H1 (cell line): Measurements from ENCODE around the gene ZNF611. TPM values are rescaled to one million over a fixed set of nuclear protein-coding genes. Genes with fewer than 3 reads are reported as not detected.
"Not testable (repeated sequence)": the region's sequence is repeated elsewhere in the genome, so short reads cannot be mapped to it uniquely, and the experiment has no call there.

Experiments
- CTCF ChIA-PET: fragments of 300-600 bp; sonication (Branson Sonifier 250); formaldehyde crosslinking; loops from one replicate; lab custom pipeline; 2021; ENCODE audit not compliant: partially characterized antibody; lab: Charles Lee
- POLR2A ChIA-PET: fragments of 300-600 bp; sonication (Branson Sonifier 250); formaldehyde crosslinking; loops from one replicate; lab custom pipeline; 2021; ENCODE audit warnings: inconsistent platforms; ENCODE audit not compliant: partially characterized antibody; lab: Charles Lee
- DNase-seq, 2 experiments: peaks; one replicate each; pipeline versions ENCODE4 v3.0.0 to v3.0.0-alpha.2; 2010 to 2022; ENCODE audit warnings: low spot score in 2 of 2, low read depth in 1 of 2, mixed read lengths in 1 of 2
- FAIRE-seq: peaks from 2 replicates; lab custom pipeline; 2011; peaks lifted over from hg19 to GRCh38; lab: Jason Lieb, UNC
- H2AFZ ChIP-seq: 2 replicates; pipeline ENCODE4 v1.8.1; 2012; ENCODE audit warnings: low read length, inconsistent platforms
- H2AK5ac ChIP-seq: 2 replicates; pipeline ENCODE4 v1.6.1; 2013; ENCODE audit warnings: low read depth, low read length
- H2BK120ac ChIP-seq: replicated peaks from 2 replicates; pipeline ENCODE3; 2013; ENCODE audit warnings: low read depth, low read length, inconsistent platforms
- H2BK12ac ChIP-seq: 2 replicates; pipeline ENCODE4 v1.6.1; 2013; ENCODE audit warnings: low read depth, low read length
- H2BK15ac ChIP-seq: 2 replicates; pipeline ENCODE4 v1.6.1; 2013; ENCODE audit warnings: low read length
- H2BK20ac ChIP-seq: 2 replicates; pipeline ENCODE4 v1.6.1; 2013; ENCODE audit warnings: low read length
- H2BK5ac ChIP-seq: 2 replicates; pipeline ENCODE4 v1.6.1; 2013; ENCODE audit warnings: low read depth, low read length
- H3K14ac ChIP-seq: 2 replicates; pipeline ENCODE4 v1.6.1; 2013; ENCODE audit warnings: inconsistent platforms; ENCODE audit not compliant: insufficient read length
- H3K18ac ChIP-seq: 2 replicates; pipeline ENCODE4 v1.6.1; 2013; ENCODE audit warnings: low read length; ENCODE audit errors: extremely low read depth
- H3K23ac ChIP-seq: 2 replicates; pipeline ENCODE4 v1.6.1; 2013; ENCODE audit warnings: inconsistent platforms; ENCODE audit not compliant: insufficient read length
- H3K23me2 ChIP-seq: 2 replicates; pipeline ENCODE4 v1.6.1; 2013; ENCODE audit warnings: low read depth, low read length
- H3K27ac ChIP-seq: 2 replicates; pipeline ENCODE4 v1.6.1; 2011; ENCODE audit warnings: low read depth, low read length, inconsistent platforms
- H3K27me3 ChIP-seq, 4 experiments: replicated peaks in 1 of 4; 1 replicate in 1 of 4; 2 replicates in 3 of 4; pipeline versions ENCODE4 v1.6.1 to v1.8.1; 2011 to 2013; ENCODE audit warnings: low read length in 3 of 4, mild to moderate bottlenecking in 3 of 4, inconsistent platforms in 2 of 4, mixed read lengths in 2 of 4, moderate library complexity in 1 of 4; ENCODE audit not compliant: control insufficient read depth in 3 of 4, insufficient read depth in 3 of 4; ENCODE audit errors: extremely low read depth in 1 of 4
- H3K36me3 ChIP-seq, 4 experiments: 2 replicates each; pipeline versions ENCODE4 v1.6.1 to v1.8.1; 2011 to 2013; ENCODE audit warnings: mild to moderate bottlenecking in 4 of 4, low read length in 3 of 4, moderate library complexity in 2 of 4, control low read depth in 1 of 4, inconsistent platforms in 1 of 4; ENCODE audit not compliant: insufficient read depth in 4 of 4, control insufficient read depth in 2 of 4
- H3K4ac ChIP-seq: replicated peaks from 2 replicates; pipeline ENCODE3; 2013; ENCODE audit warnings: low read length, low read depth, mixed read lengths, inconsistent platforms; ENCODE audit not compliant: insufficient read length
- H3K4me1 ChIP-seq, 4 experiments: replicated peaks in 1 of 4; 1 replicate in 1 of 4; 2 replicates in 3 of 4; pipeline versions ENCODE4 v1.6.1 to v1.8.1; 2011 to 2013; ENCODE audit warnings: low read length in 3 of 4, inconsistent platforms in 2 of 4, mixed read lengths in 1 of 4; ENCODE audit not compliant: insufficient read depth in 4 of 4, control insufficient read depth in 3 of 4
- H3K4me2 ChIP-seq, 2 experiments: 2 replicates each; pipeline versions ENCODE4 v1.6.1 to v1.8.1; 2011 to 2013; ENCODE audit warnings: low read depth in 2 of 2, low read length in 2 of 2, control low read depth in 1 of 2, inconsistent platforms in 1 of 2, mild to moderate bottlenecking in 1 of 2; ENCODE audit not compliant: insufficient read depth in 1 of 2
- H3K4me3 ChIP-seq, 4 experiments: fragments of 200-600, 300-600 bp in 1 of 4; sonication (generic), shearing (Covaris generic), sonication (Bioruptor Twin) in 1 of 4; 2 replicates each; pipeline versions ENCODE4 v1.5.1 to v1.8.1; 2011 to 2016; ENCODE audit warnings: low read length in 4 of 4, low read depth in 3 of 4, control low read depth in 2 of 4, inconsistent platforms in 2 of 4, mild to moderate bottlenecking in 2 of 4, mixed read lengths in 1 of 4, moderate library complexity in 1 of 4; ENCODE audit not compliant: insufficient read depth in 2 of 4; ENCODE audit errors: extremely low read depth in 1 of 4
- H3K56ac ChIP-seq: replicated peaks from 2 replicates; pipeline ENCODE3; 2013; ENCODE audit warnings: low read depth, mild to moderate bottlenecking, mixed read lengths, low read length, inconsistent platforms; ENCODE audit not compliant: insufficient read length
- H3K79me1 ChIP-seq: 2 replicates; pipeline ENCODE4 v1.6.1; 2013; ENCODE audit warnings: low read depth, low read length, control low read depth
- H3K79me2 ChIP-seq, 2 experiments: 2 replicates each; pipeline versions ENCODE4 v1.6.1 to v1.8.1; 2012 to 2013; ENCODE audit warnings: low read length in 2 of 2, mild to moderate bottlenecking in 2 of 2, inconsistent platforms in 1 of 2; ENCODE audit not compliant: insufficient read depth in 2 of 2, control insufficient read depth in 1 of 2
- H3K9ac ChIP-seq, 4 experiments: replicated peaks in 1 of 4; 1 replicate in 1 of 4; 2 replicates in 3 of 4; pipeline versions ENCODE4 v1.6.1 to v1.8.1; 2011 to 2013; ENCODE audit warnings: low read depth in 3 of 4, low read length in 3 of 4, control low read depth in 2 of 4, mild to moderate bottlenecking in 2 of 4, moderate library complexity in 2 of 4, inconsistent platforms in 1 of 4; ENCODE audit errors: extremely low read depth in 1 of 4
- H3K9me3 ChIP-seq, 2 experiments: 2 replicates each; pipeline versions ENCODE4 v1.6.1 to v1.8.1; 2012 to 2013; ENCODE audit warnings: mild to moderate bottlenecking in 2 of 2, moderate library complexity in 2 of 2, control low read depth in 1 of 2, inconsistent platforms in 1 of 2, low read depth in 1 of 2, low read length in 1 of 2, mixed read lengths in 1 of 2; ENCODE audit not compliant: insufficient read depth in 2 of 2
- H4K20me1 ChIP-seq, 2 experiments: replicated peaks in 1 of 2; 2 replicates each; pipeline versions ENCODE3 to v1.8.1; 2011 to 2013; ENCODE audit warnings: inconsistent platforms in 2 of 2, low read length in 2 of 2, mild to moderate bottlenecking in 1 of 2; ENCODE audit not compliant: insufficient read depth in 2 of 2, control insufficient read depth in 1 of 2
- H4K5ac ChIP-seq: 2 replicates; pipeline ENCODE4 v1.6.1; 2013; ENCODE audit warnings: low read length, low read depth, mixed read lengths, inconsistent platforms; ENCODE audit not compliant: insufficient read length
- H4K8ac ChIP-seq: 2 replicates; pipeline ENCODE4 v1.8.0; 2013; ENCODE audit warnings: mild to moderate bottlenecking, moderate library complexity, low read length, inconsistent platforms; ENCODE audit not compliant: insufficient read depth; ENCODE audit errors: extremely low read depth
- H4K91ac ChIP-seq: replicated peaks from 2 replicates; pipeline ENCODE3; 2013; ENCODE audit warnings: low read length, mixed read lengths, inconsistent platforms; ENCODE audit not compliant: insufficient read length
- ATF3 ChIP-seq: IDR thresholded peaks from 2 replicates; pipeline ENCODE4 v1.6.1; 2011; ENCODE audit warnings: low read depth, mild to moderate bottlenecking, low read length; ENCODE audit not compliant: insufficient read depth
- BRCA1 ChIP-seq: IDR thresholded peaks from 2 replicates; pipeline ENCODE4 v1.6.1; 2012; ENCODE audit warnings: low read depth, low read length, improper control_type of control experiment
- EGR1 ChIP-seq: IDR thresholded peaks from 2 replicates; pipeline ENCODE4 v1.6.1; 2011; ENCODE audit warnings: low read depth, low read length, borderline replicate concordance
- EP300 ChIP-seq, 2 experiments: IDR thresholded peaks; 1 replicate in 1 of 2; 2 replicates in 1 of 2; pipeline ENCODE4 v1.6.1; 2011 to 2012; ENCODE audit warnings: low read depth in 2 of 2, low read length in 2 of 2, mild to moderate bottlenecking in 2 of 2, borderline replicate concordance in 1 of 2, inconsistent platforms in 1 of 2, moderate library complexity in 1 of 2
- FOSL1 ChIP-seq: IDR thresholded peaks from 2 replicates; pipeline ENCODE4 v1.6.1; 2011; ENCODE audit warnings: mild to moderate bottlenecking, low read depth, low read length, moderate library complexity; ENCODE audit not compliant: insufficient read depth
- KDM4A ChIP-seq: IDR thresholded peaks from one replicate; pipeline ENCODE4 v1.7.1; 2012; ENCODE audit warnings: low read depth, mild to moderate bottlenecking, moderate library complexity, low read length, inconsistent platforms; ENCODE audit not compliant: severe bottlenecking
- NANOG ChIP-seq: IDR thresholded peaks from 2 replicates; pipeline ENCODE4 v1.6.1; 2011; ENCODE audit warnings: low read length, low read depth, mild to moderate bottlenecking, inconsistent platforms; ENCODE audit not compliant: insufficient read depth, poor library complexity, severe bottlenecking
- SIX5 ChIP-seq: IDR thresholded peaks from 2 replicates; pipeline ENCODE4 v1.6.1; 2011; ENCODE audit warnings: mild to moderate bottlenecking, low read depth, low read length
- TEAD4 ChIP-seq: IDR thresholded peaks from 2 replicates; pipeline ENCODE4 v1.6.1; 2012; ENCODE audit warnings: low read depth, low read length, inconsistent platforms, mixed read lengths
- YY1 ChIP-seq: IDR thresholded peaks from 2 replicates; pipeline ENCODE4 v1.6.1; 2011; ENCODE audit warnings: low read depth, mild to moderate bottlenecking, low read length
- WGBS, 2 experiments: shearing (Covaris generic) in 1 of 2; methylation state at CpG; one replicate each; pipeline versions ENCODE4 v1.1.6 to v1.1.7; 2013 to 2015; ENCODE audit warnings: low lambda C conversion rate in 2 of 2, mixed read lengths in 2 of 2, inconsistent platforms in 1 of 2, low coverage in 1 of 2, missing lambda C conversion rate in 1 of 2; ENCODE audit not compliant: insufficient replicate concordance in 2 of 2, insufficient coverage in 1 of 2, insufficient read length in 1 of 2; ENCODE audit errors: extremely low coverage in 1 of 2, missing lambda C conversion rate in 1 of 2; 5-methylcytosine and 5-hydroxymethylcytosine counted together
- polyA plus RNA-seq, 7 experiments: library from polyadenylated mRNA; depleted of rRNA in 3 of 7; stranded (reverse) in 5 of 7; unstranded in 2 of 7; fragments of >200 nt in 5 of 7; fragments of 200-250 nt in 2 of 7; gene quantifications; 1 replicate in 5 of 7; 2 replicates in 1 of 7; 4 replicates in 1 of 7; pipeline versions ENCODE4 v1.2.1 to v1.2.3, GENCODE V29; 2011 to 2013; ENCODE audit warnings: missing spikeins in 2 of 7, mixed read lengths in 2 of 7
- total RNA-seq: library from RNA; stranded (reverse); fragmentation: NEBNext Ultra II Directional; extraction: Animal tissue kit (Norgen Biotek cat#: 25700); gene quantifications from 2 replicates; pipeline ENCODE4 v1.2.1, GENCODE V29; 2021

Gene ZNF611
- total and polyA plus RNA-seq, 2 of the 8 experiments (the other 6 are each of a cell fraction or from before 2014, with no cell fraction given), result 1.9 to 19.0 TPM

DNA sequence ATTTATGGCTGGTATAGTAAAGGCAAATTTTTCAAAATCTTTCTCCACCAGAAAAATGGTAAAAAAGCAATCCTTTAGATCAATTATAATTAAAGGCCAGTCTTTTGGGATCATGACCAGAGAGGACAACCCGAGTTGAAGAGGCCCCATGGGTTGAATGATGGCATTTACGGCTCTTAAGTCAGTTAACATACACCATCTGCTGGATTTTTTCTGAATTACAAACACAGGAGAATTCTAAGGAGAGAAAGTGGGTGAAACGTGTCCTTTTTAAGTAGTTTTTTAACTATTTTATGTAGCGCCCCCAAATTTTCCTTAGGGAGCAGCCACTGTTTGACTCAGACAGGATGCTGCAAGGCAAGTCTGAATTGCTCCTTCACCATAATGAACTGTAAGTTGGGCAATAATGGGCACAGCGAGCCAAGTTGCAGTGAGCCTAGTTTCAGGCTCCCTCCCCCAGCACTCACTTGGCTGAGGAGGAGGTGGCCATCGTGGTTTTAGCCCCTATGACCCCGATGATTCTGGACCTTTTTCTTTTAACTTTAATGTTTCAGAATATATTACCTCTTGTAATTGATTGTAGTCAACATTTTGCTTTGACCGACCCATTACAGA, 13.6 kb upstream of the ZNF611 start (continued):
- TF ChIP-seq BRCA1 (no peak), FOSL1 (no peak), EP300 (IDR thresholded peaks at IDR 0.05; ENCODE audit: borderline replicate concordance in 1 of 2, low read depth in 2 of 2, low read length in 2 of 2) (no peak), NANOG (no peak), SIX5 (no peak), YY1 (no peak; the same call in 1 of the 2 replicates), ATF3 (no peak), EGR1 (no peak), TEAD4 (no peak), KDM4A (no peak)

DNA sequence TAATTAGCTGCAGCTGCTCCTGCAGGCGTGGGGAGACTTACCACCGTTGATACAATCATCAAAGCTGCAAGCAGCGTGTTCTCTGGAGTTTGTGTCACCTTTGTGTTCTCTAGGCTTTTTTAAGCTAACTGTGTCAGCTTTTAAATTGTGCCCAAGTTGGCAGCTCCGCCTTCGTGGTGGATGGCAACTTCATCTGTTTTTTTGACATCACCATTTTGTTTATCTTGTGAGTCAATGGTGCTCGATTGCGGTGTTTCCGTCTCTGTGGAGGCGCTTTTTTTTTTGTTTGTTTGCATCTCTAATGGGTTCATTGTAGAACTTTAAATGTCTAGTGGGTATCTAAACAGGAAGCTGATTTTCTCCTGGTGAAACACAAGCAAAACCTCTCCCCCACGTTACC, 11.1 kb upstream of the ZNF611 start:
- H2BK15ac ChIP-seq, H3K23me2 ChIP-seq, H3K56ac ChIP-seq, H3K9ac ChIP-seq, H3K4me1 ChIP-seq, H4K5ac ChIP-seq, H4K8ac ChIP-seq, FAIRE-seq, H3K14ac ChIP-seq, H3K23ac ChIP-seq, H4K20me1 ChIP-seq, H3K4me3 ChIP-seq, H4K91ac ChIP-seq, H2BK12ac ChIP-seq, CTCF ChIA-PET, H3K36me3 ChIP-seq, H3K79me1 ChIP-seq, POLR2A ChIA-PET, H3K4ac ChIP-seq, H2BK120ac ChIP-seq, H3K18ac ChIP-seq, H3K27ac ChIP-seq, DNase-seq, H3K27me3 ChIP-seq, H3K9me3 ChIP-seq, H3K4me2 ChIP-seq, H2BK5ac ChIP-seq, H2AK5ac ChIP-seq, H3K79me2 ChIP-seq, H2AFZ ChIP-seq, H2BK20ac ChIP-seq: not testable (repeated sequence)
- WGBS, 2 experiments, result 91% methylated on average over 10 of the region's 10 CpGs; no CpG with 5 or more reads in 1 of the 2 experiments
